Measurements from ENCODE around the gene PFKFB1.

Gene PFKFB1

GRCh38 chrX:54891573-54891972 is 102.4 kb downstream of the PFKFB1 start:
- TF ChIP-seq REST (IDR thresholded peaks at IDR 0.05; ENCODE audit: insufficient read depth in 1 of 2, low read depth in 2 of 2, low read length in 2 of 2) (no peak), SIN3A (IDR thresholded peaks at IDR 0.05; ENCODE audit: borderline replicate concordance, insufficient read depth, low read length) (no peak), FOXP2 (optimal IDR thresholded peaks at IDR 0.05; ENCODE audit: borderline replicate concordance, extremely low read depth, extremely low read length, insufficient read depth) (no peak), POLR2AphosphoS5 (IDR thresholded peaks at IDR 0.05; ENCODE audit: low read depth, low read length) (no peak), TAF1 (IDR thresholded peaks at IDR 0.05; ENCODE audit: borderline replicate concordance, insufficient read depth, low read length) (no peak)

- TF ChIP-seq FOXP2 (optimal IDR thresholded peaks at IDR 0.05; ENCODE audit: borderline replicate concordance, extremely low read depth, extremely low read length, insufficient read depth) = no peak
Observed at GRCh38 chrX:54885740-54886139, 108.2 kb downstream of the PFKFB1 start.
